NCI-H2107 (cell line): ENCODE measurements around the gene CLEC4F.

Experiments
- DNase-seq: peaks from one replicate; lab custom pipeline; 2025; lab: John Stamatoyannopoulos, UW

CLEC4F gene, protein sequence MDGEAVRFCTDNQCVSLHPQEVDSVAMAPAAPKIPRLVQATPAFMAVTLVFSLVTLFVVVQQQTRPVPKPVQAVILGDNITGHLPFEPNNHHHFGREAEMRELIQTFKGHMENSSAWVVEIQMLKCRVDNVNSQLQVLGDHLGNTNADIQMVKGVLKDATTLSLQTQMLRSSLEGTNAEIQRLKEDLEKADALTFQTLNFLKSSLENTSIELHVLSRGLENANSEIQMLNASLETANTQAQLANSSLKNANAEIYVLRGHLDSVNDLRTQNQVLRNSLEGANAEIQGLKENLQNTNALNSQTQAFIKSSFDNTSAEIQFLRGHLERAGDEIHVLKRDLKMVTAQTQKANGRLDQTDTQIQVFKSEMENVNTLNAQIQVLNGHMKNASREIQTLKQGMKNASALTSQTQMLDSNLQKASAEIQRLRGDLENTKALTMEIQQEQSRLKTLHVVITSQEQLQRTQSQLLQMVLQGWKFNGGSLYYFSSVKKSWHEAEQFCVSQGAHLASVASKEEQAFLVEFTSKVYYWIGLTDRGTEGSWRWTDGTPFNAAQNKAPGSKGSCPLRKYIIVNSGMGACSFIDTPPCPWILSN

DNA sequence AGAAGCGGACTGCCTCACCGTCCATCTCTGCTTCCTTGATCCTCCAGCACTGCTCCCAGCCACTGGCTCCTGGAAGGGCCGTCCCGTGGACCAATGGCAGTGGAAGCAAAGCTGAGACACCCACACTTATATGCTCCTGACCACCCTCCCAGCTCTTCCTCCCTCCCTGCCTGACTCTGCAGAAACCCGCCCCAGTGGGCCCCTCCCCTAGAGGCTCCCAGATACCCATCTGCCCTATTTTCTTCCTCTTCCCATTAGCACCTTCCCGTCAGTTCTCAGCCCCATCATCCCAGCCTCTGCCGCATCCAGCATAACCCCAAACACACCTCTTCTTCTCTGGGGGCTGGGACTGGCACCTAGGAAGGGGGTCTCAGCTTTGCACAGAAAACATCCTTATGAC lies at the start of gene CLEC4F:
TSS of gene CLEC4F (minus strand) at position 101 of the 400 bp plus-strand sequence. CDS start at position 25, 76 bp downstream.
- DNase-seq: no peak

DNA sequence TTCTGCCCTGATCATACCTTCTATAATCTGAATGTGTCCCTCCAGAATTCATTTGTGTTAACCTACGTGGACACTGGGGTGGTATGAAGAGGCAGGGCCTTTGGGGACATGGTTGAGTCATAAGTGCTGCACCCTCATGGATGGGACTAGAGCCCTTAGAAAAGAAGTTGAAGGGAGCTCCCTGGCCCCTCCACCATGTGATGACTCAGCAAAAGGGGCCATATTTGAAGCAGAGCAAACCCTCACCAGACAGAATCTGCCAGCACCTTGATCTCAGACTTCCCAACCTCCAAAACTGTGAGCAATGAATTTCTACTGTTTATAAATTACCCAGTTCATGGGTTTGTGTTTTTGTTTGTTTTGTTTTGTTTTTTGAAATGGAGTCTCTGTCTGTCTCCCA lies 48.6 kb upstream of the CLEC4F start:
- DNase-seq: no peak

DNA sequence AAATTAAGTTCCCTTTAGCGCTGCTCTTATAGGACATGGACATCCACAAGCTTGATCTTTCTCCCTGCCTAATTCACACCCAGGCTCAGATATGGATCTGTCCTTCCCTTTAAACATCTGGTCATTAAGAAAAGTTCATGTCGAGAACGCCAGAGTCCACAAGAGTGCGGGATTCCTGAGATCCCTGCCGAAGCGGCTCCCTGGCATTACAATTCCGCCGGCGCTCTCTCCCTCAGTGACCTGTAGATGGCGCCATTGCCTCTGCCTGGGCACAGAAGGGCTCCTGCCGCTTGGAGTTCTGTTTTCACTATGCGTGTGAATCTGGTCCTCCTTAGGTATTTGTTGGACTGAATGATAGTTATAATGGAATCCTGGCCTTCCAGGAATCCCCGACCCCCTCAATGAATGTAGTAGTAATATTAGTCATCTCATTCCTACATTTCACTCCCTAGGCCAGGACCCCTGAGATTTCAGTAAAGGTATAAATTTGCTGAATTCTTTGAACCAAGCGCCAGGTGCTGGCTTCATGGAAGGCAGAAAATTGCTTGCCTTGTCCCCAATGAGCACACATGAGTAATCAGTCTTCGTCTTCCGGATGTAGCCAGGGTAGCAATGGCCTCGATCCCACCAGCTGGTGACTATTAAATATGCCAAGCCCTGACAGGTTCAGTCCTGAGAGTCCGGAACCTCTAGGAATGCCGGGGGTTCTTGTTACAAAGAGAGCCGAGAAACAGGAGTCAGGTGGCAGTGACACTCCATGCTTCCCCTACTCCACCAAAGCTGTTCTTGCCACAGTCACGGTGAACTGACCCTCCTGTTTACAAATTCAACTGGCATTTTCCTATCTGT lies 41.6 kb upstream of the CLEC4F start:
- DNase-seq: peak; percentile 71

DNA sequence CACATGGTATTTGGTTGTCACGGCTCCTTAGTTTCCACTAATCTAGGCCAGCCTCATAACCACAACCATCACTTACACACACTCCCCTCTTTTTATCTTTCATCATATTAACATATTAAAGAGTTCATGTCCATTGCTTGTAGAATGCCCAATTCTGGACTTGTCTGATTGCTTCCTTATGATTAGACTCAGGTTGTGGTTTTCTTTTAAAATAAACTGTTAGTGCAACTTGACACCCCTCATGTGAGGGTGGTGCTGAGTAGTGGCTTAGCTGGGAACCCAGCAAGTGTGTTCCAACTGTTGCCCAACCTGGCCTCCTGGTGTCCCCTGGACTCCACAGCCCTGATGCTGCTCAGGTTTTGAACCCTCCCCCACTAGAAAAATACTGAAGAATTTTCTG lies 35.3 kb upstream of the CLEC4F start:
- peak; percentile 41 for DNase-seq

DNA sequence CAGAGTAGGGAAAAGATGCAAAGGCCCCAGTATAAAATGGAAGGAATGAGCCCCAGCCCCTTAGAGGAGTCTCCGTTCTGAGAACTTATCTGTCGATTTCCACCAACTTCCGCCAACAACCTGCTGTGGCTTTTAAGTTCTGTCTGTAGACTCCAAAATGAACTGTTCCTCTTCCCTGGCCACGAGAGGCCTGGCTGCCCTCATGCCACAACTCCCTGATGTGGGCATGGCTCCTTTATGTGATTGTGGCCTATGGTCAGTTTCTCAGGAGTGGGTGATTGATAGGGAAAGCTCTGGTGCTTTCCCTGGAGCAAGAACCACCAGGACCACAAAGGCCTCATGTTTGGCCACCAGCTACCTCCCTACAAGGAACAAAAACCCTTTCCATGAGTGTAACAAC lies 34.0 kb upstream of the CLEC4F start:
- no peak for DNase-seq

DNA sequence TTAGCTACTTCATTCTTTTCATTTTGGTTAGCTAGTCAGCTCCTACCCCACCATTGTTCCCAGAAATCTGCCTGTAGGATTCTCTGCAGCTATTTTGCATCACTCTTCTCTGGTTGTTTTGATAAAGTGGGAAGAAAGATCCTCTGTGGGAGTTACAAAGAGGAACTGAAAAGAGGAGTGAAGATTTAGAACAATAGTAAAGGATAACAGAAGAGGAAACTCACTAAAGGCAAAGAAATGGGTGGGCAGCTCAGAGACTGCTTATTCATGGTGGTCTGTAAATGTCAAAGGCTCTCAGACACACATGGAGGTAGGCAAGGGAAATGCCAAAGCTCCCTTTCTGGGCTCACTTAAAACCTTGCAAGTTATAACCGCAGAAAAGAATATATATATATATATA lies 32.4 kb upstream of the CLEC4F start:
- DNase-seq: no peak

DNA sequence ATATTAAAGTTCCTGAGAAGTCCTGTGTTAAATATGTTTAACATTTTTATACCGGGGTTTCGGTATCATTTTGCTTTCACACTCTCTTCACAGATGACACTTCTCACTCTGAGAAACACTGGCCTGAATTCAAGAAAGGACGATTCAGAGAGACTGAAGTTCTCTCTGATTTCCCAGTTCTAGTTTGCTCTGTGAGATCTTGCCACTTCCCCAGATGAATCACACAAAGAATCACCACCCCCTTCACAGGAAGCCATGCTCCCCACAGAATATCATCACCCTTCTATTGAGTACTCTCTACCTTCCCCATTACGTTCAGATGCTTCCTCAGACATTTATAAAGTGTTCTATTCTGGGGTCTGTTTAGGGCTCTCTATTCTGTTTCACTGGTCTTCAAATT lies 31.3 kb upstream of the CLEC4F start:
- DNase-seq: no peak

DNA sequence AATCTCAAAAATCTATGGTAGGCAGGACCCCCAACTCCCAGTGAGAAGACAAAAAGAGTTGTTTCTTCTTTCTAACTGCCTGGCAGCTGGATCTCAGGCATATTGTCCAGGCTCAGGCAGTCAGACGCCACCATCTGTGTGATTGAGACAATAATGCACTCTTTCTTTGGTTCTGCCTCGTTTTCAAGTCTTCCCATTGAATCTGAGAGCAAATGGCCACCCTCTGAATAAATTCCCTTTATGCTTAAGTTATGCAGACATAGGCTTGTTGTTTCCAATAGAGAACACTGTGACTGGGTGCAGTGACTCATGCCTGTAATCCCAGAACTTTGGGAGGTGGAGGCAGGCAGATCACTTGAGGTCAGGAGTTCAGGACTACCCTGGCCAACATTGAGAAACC lies 30.5 kb upstream of the CLEC4F start:
- DNase-seq: no peak

DNA sequence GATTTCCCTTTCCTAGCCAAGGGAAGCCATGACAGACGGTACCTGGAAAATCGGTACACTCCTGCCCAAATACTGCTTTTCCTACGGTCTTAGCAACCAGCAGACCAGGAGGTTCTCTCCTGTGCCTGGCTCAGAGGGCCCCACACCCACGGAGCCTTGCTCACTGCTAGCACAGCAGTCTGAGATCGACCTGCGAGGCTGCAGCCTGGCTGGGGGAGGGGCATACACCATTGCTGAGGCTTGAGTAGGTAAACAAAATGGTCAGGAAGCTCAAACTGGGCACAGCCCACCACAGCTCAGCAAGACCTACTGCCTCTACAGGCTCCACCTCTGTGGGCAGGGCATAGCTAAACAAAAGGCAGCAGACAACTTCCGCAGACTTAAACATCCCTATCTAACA lies 22.0 kb upstream of the CLEC4F start:
- no peak for DNase-seq

DNA sequence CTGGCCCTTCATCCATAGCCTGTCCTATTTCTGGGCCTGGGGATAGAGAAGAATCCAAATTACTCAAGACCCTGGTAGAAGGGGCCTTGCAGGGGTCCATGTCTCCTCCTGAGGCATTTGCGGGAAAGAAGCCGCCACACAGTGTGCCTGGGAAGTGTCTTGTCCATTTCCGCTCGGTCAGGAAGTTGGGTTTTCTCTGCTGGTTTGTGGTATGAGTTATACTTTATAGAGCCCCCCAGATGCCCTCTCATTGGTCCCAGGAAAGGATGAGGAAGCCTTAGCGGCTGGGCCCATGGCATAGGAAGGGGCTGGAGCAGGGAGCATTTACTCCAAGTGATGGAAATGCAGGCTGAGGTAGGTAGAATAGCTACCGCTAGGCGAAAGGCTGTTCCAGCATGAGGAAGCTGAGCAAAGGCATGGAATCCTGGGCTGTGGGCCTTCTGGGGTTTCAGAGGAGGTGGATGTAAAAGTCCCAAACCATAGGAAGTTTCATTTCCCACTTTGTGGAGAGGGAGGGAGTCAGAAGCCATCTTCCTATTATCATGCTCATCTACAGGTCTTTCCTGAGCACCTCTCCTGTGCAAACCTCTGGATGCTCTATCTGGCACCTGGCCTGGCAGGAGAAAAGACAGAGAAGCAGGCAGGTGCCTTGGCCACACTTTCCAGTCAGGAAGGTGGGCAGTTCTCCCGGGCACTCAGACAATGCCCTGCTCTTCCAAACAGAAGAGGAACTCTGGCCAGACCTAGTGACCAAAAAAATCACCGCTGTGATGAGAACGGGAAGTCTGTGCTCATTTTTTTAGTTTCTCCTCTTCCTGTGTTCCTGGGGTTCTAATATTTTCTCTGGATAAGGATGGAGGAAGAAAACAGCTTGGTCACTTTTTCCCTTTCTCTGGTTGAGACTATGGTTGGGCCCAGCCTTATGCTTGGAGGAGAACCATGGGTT lies 17.9 kb upstream of the CLEC4F start:
- DNase-seq: no peak

DNA sequence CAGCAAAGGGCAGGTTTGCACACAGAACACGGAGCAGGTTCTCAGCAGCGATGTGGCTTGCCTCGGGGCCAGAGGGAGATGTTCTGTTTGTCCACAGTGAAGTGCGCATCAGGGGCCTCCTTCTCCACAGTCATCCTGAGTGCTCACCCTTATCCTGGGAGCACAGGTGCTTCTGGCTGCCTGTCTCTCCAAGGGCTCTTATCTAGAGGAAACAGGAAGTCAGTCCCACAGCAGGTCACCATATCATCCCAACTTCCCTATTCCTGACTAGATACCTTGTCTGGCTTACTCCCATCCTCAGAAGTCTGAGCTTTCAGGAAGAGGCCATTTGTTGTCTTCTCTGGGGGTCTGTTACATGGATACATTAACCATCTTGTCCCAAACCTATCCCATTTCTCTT lies 15.2 kb upstream of the CLEC4F start, which contains the start of gene CD207:
TSS of gene CD207 (minus strand) at position 174 of the 400 bp plus-strand sequence. CDS start at position 134, 40 bp downstream.
- no peak for DNase-seq

DNA sequence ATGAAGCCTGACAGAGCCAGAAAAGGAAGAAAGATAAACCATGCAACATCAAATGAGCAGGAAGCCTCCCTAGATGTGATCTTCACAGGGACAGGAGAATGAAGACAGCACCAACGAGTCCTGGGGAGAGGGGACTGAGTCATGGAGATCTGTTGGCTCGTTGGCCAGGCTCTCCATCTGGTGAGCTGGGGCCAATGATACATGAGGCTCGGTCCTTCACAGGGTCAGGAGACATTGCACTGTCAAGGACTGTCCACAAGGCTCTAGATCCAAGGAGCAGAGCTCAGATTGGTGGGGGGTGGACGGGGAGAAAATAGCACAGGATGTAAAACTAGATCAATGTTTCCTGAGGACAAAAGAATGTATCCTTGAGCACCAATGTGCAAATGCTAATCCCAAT lies 14.5 kb upstream of the CLEC4F start:
- DNase-seq: no peak

DNA sequence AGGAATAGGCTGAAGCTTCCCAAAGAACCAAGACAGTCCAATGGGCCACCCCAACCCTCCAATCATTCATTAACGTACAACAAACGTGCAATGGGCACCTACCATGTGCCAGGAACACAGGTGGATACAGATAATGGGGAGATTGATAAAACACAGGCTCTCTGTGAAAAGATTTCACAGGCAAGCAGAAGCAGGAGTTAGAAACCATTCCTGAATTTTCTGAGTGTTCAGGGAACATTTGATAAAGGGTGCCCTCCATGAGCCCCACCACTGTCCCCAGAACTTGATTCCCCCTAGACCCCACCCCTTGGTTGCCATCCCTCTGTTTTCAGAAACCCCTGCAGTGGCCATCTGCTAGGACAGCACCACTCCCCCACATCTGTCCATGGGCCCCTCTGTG lies 13.7 kb upstream of the CLEC4F start:
- no peak for DNase-seq

DNA sequence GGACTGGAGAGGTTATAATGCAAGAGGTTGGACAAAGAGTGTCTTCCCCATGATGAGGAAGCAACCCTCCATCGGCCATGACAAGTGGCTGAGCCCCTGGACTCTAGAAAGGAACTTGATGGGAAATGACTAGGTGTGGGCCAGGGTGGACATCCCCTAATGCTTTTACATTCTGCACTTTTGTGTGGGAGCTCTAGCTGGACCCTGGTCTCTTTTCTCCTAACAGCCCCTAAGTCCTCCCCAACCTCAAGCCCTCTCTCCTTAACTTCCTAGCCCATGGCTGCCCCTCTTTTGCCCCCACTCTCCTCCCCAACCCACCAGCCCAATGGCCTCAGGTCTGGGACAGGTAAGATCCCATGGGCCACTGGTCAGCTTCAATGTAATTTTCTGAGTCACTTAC lies 12.8 kb upstream of the CLEC4F start:
- no peak for DNase-seq

DNA sequence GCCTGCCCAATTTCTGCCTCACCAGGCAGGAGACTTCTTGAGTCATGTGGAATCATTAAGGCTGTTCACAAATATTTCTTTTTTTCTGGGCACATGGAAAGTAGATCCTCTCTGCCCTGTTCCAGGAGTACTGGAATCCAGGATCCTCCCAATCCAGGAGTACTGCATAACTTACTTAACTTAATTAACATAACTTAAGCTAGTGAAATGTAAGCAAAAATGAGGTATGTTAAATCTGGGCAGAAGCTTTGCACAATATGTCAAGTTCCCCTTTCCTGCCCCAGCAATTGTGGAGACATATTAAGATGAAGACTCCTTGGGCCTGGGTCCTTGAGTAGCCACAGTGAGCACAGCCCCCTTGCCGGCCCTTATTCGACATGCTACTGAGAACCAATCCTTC lies 12.0 kb upstream of the CLEC4F start:
- no peak for DNase-seq

DNA sequence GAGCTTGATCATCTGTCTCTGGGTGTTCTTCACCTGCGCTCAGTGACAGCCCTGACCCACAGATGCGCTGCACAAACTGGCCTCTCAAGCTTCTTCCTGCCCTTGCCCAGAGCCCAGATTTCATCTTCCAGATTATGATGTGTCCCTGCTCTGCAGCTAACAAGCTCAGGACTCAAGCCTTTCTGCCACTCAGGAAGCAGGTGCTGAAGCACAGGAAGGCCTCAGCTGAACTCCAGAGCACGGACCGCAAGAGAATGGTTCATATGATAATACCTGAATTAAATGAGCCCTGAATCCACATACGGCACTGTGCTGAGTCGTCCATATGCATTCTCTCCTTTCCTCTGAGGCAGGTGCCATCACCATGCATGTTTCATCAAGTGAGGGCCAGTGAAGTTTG lies 11.5 kb upstream of the CLEC4F start:
- no peak for DNase-seq

DNA sequence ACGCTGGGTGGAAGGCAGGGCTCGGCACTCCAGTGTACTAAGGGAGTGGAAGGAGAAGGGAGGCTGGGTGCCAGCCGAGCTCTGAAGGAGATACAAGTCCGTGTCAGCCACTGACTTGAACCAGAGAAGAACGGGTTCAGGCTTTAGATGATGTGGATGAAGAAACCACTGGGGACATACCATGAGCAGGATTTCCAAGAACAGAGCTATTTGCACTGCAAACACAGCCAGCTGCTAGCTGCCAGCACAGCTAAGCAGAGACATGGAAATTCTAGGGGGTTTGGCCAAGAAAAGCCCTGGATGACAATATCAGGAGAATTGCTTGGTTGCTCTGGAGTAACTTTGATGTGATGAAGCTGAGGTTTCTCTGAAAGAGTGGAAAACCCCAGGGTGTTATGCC lies 10.0 kb upstream of the CLEC4F start:
- DNase-seq: no peak

DNA sequence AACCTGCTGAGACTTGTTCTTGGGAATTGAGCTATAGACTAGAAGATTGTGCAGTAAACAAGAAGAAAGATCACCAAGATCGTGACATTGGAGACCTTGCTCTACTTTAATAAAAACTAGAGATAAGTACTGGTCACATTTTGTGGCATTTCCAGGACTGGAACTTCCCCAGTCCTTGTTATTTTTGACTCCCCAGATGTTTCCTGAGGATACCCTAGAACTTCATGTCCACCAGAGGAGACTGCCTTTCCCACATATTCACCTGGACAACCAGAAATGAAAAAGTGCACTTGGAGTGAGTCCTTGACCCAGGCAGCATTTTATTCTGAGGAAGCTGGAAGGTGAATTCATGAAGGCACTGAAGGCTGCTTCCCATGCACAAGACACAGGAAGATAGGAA lies 9.5 kb upstream of the CLEC4F start:
- no peak for DNase-seq

DNA sequence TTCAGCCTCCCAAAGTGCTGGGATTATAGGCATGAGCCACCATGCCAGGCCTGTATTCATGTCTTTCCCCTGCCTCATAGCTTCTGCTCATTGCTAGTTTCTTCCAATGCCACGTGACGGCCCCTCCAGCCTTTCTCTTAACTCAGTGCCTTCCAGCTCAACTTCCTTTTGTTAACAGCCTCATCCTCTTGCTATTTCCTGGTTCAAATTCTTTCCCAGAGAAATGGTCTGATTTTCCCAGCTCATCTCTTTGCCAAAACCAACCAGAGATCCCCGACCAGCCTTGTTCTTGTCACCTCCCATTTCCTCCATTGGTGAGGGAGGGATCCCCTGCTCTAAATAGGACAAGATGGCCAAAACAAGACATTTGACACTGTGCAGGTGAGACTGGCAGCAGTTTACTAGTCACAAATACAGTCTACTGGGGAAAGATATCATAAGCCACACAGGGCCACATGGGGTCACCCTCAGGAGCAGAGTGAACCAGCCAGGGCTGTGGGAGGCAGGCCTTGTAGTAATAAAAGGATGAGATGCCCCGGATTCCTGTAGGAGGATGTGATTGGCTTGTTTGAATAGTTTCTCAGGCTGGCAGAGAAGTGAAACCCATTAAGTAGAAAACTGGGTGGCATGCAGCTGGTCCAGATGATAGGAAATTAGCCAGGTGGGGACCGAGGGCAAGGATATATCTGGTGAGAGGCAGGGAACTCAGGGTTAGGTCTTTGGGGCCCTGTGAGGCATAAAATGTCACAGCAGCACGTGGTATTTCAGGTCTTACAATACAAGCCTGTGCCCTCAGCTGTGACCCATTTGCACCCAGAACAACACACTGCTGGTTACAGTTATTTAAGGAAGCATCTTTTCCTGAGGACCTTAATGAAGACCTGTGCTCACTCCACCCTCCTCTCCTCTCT lies 8.8 kb upstream of the CLEC4F start:
- DNase-seq: no peak

DNA sequence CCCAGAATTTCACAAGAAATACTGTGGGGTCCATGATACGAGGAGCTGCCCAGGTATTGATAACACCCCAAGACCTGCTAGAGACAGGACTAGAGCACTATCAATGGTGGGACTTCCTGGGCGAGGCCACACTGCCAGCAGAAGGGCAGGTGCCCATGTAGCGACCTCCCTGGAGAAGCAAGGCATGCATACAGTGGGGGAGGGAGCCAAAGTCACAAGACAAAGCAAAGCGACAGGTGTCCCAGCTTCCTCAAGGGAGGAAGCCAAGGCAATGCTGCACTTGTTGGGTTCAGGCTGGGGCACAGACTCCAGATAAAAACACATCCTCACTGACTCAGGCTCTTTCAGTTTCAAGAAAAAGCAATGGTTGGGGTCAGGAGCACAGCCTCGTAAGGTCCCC lies 7.7 kb upstream of the CLEC4F start:
- no peak for DNase-seq

DNA sequence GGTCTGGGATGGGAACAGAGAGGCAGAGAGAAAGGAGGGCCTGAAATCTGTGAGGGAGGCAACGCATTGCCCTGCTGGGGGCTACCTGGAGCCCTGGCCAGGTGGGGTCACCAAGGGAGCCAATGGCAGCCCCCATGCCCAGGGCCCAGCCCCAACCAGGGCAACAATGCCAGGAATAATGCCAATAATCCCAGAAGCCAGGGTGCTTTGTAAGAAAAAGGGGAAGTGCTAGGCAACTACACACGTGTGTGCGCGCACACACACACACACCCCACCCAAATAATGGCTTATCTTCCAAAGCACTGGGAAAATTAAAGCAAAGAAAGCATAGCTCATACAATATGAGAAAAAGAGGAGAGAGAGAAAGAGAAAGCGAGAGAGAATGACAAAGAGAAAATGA lies 7.0 kb upstream of the CLEC4F start:
- no peak for DNase-seq
